Stimulated activated naive CD8-positive, alpha-beta T cell treated with anti-CD3 and anti-CD28 coated beads, Interleukin-15, Interleukin-2, amounts not matched to agents 100 ng/mL and 50 ng/mL, for 24 hours (primary cell): ENCODE measurements around the gene ELOA.
A peak's percentile ranks its signal among the peaks of the same experiment; 100 is the strongest.

Experiments used
- H3K27ac Mint-ChIP-seq: one replicate; pipeline ENCODE4 v1.8.0; 2021; ENCODE audit warnings: mild to moderate bottlenecking, mixed read lengths
- H3K27me3 Mint-ChIP-seq: one replicate; pipeline ENCODE4 v1.8.0; 2021; ENCODE audit warnings: mixed read lengths
- H3K36me3 Mint-ChIP-seq: one replicate; pipeline ENCODE4 v1.8.0; 2021; ENCODE audit warnings: low read depth, mixed read lengths
- H3K4me1 Mint-ChIP-seq: one replicate; pipeline ENCODE4 v1.8.0; 2021; ENCODE audit warnings: low read depth, mixed read lengths
- H3K4me3 Mint-ChIP-seq: one replicate; pipeline ENCODE4 v1.8.0; 2021; ENCODE audit warnings: mild to moderate bottlenecking, mixed read lengths
- H3K9me3 Mint-ChIP-seq: one replicate; pipeline ENCODE4 v1.8.0; 2021; ENCODE audit warnings: mixed read lengths

The ELOA gene, protein sequence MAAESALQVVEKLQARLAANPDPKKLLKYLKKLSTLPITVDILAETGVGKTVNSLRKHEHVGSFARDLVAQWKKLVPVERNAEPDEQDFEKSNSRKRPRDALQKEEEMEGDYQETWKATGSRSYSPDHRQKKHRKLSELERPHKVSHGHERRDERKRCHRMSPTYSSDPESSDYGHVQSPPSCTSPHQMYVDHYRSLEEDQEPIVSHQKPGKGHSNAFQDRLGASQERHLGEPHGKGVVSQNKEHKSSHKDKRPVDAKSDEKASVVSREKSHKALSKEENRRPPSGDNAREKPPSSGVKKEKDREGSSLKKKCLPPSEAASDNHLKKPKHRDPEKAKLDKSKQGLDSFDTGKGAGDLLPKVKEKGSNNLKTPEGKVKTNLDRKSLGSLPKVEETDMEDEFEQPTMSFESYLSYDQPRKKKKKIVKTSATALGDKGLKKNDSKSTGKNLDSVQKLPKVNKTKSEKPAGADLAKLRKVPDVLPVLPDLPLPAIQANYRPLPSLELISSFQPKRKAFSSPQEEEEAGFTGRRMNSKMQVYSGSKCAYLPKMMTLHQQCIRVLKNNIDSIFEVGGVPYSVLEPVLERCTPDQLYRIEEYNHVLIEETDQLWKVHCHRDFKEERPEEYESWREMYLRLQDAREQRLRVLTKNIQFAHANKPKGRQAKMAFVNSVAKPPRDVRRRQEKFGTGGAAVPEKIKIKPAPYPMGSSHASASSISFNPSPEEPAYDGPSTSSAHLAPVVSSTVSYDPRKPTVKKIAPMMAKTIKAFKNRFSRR

GRCh38 chr1:23743287-23744152 is at the start of gene ELOA:
TSS of gene ELOA (plus strand) at chr1:23743471. CDS start at chr1:23743504, 33 bp downstream.
- Mint-ChIP-seq H3K4me3 (peak within 1 kb of the TSS; percentile 89), H3K4me1 (peaks cover 47% of the 10 kb centered on the region), H3K27ac (peak within 1 kb of the TSS; percentile 85), H3K36me3 (peaks cover 28% of the 10 kb centered on the region), H3K27me3 (no peaks in the 10 kb centered on the region), H3K9me3 (no peaks in the 10 kb centered on the region)

DNA sequence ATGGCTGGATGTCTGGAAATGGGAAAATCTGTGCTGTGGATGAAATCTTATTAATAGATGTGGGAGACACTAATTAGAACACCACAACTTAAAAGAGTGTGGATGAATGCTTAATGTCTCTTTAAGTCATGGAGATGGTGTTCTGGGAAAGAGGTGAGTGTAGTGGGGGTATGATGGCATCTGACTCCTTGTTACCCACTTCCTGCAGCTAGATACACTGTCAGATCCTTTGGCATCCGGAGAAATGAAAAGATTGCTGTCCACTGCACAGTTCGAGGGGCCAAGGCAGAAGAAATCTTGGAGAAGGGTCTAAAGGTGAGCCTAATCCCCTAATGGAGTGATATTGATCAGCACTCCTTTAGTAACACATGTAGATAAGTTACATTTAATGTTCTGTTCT is 49.7 kb upstream of the ELOA start:
- Mint-ChIP-seq H3K4me3 (peak overlapping the region; percentile 95), H3K9me3 (no peaks in the 10 kb centered on the region), H3K36me3 (peaks cover 70% of the 10 kb centered on the region), H3K4me1 (peaks cover 64% of the 10 kb centered on the region), H3K27me3 (no peaks in the 10 kb centered on the region), H3K27ac (peak overlapping the region; percentile 98)

DNA sequence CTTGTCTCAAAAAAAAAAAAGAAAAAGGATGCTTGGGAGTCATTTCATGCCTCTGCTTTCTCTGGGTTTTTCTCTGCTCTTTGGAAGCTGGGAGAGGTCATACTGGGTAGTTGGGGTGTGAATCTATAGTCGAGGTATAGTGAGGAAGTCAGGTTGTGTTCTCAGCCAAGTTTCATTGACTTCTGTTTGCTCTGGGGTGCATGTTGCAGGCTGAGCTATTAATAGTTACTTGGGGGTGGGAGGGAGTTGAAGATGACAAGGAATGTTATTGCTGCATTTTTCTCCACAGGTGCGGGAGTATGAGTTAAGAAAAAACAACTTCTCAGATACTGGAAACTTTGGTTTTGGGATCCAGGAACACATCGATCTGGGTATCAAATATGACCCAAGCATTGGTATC is 48.9 kb upstream of the ELOA start:
- H3K36me3 Mint-ChIP-seq, result peaks cover 77% of the 10 kb centered on the region

GRCh38 chr1:23695667-23696066 is 47.6 kb upstream of the ELOA start:
- H3K27me3 Mint-ChIP-seq, result no peaks in the 10 kb centered on the region

More for the DNA sequence above, 48.9 kb upstream of the ELOA start:
- Mint-ChIP-seq H3K4me1 (peaks cover 70% of the 10 kb centered on the region), H3K4me3 (peak overlapping the region; percentile 95), H3K9me3 (no peaks in the 10 kb centered on the region), H3K27me3 (no peaks in the 10 kb centered on the region), H3K27ac (peak overlapping the region; percentile 98)

GRCh38 chr1:23696335-23696989 is 46.8 kb upstream of the ELOA start:
- peak overlapping the region; percentile 95 for H3K4me3 Mint-ChIP-seq
- peak overlapping the region; percentile 75 for H3K27ac Mint-ChIP-seq
- H3K27me3 Mint-ChIP-seq, result no peaks in the 10 kb centered on the region
- no peaks in the 10 kb centered on the region for H3K9me3 Mint-ChIP-seq
- H3K36me3 Mint-ChIP-seq, result peaks cover 98% of the 10 kb centered on the region
- H3K4me1 Mint-ChIP-seq, result peaks cover 77% of the 10 kb centered on the region

More at GRCh38 chr1:23695667-23696066, 47.6 kb upstream of the ELOA start:
- Mint-ChIP-seq H3K36me3 (peaks cover 90% of the 10 kb centered on the region), H3K4me3 (peak overlapping the region; percentile 95), H3K27ac (peak overlapping the region; percentile 75), H3K4me1 (peaks cover 77% of the 10 kb centered on the region), H3K9me3 (no peaks in the 10 kb centered on the region)

GRCh38 chr1:23698466-23698865 is 44.8 kb upstream of the ELOA start:
- Mint-ChIP-seq H3K9me3 (no peaks in the 10 kb centered on the region), H3K4me1 (peaks cover 64% of the 10 kb centered on the region), H3K27me3 (no peaks in the 10 kb centered on the region), H3K36me3 (peaks cover 91% of the 10 kb centered on the region), H3K27ac (peak overlapping the region; percentile 70), H3K4me3 (peak overlapping the region; percentile 95)

DNA sequence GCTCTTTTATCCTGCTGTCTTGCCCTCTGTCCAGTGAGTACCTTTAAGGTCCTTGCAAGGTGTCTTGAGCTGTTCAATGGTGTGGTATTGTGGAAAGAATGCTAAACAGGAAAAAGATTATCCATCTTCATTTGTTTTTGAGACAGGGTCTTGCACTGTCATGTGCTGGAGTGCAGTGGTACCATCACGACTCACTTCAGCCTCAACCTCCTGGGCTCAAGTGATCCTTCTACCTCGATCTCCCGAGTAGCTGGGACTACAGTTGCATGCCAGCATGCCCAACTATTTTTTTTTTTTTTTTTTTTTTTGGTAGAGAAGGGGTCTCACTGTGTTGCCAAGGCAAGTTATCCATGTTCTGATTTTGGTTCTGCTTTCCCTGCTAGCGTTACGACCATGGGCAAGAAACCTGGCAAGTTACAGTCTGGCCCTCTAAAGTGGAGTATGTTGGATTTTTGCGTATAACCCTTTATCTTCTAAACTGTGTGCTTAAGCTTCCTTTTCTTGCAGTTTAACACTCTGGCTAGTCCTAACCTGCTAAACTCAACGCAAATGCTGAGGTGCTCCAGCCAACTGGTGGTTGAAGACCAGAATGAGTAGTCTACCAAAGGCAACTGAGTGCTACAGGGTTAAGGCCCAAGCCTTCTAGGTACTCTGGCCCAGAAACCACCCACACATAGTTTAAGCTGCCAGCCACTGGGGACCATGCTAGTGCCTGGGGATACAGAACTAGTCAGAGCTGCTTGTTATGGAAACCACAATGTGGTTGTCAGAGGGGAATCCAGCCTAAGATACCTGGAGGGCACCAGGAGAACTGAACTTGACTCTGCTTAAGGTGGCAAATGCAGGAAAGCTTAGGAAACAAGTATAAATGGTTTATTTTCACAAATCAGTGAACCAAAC is 43.7 kb upstream of the ELOA start:
- peak overlapping the region; percentile 34 for H3K4me3 Mint-ChIP-seq
- no peaks in the 10 kb centered on the region for H3K27me3 Mint-ChIP-seq
- H3K27ac Mint-ChIP-seq, result peak overlapping the region; percentile 56
- no peaks in the 10 kb centered on the region for H3K9me3 Mint-ChIP-seq
- peaks cover 53% of the 10 kb centered on the region for H3K4me1 Mint-ChIP-seq
- H3K36me3 Mint-ChIP-seq, result peaks cover 80% of the 10 kb centered on the region

DNA sequence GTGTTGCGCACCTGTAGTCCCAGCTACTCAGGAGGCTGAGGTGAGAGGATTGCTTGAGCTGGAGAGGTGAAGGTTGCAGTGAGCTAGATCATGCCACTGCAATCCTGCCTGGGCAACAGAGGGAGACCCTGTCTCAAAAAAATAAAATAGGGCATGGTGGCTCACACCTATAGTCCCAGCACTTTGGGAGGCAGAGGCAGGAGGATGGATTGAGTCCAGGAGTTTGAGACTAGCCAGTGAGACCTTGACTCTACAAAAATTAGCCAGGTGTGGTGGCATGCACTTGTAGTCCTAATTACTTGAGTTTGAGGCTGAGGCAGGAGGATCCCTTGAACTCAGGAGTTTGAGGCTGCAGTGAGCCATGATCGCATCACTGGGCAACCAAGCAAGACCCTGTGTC is 42.0 kb upstream of the ELOA start:
- peaks cover 36% of the 10 kb centered on the region for H3K4me1 Mint-ChIP-seq
- H3K27ac Mint-ChIP-seq, result no peak overlapping the region
- H3K9me3 Mint-ChIP-seq, result no peaks in the 10 kb centered on the region

GRCh38 chr1:23701996-23702395 is 41.3 kb upstream of the ELOA start:
- Mint-ChIP-seq H3K9me3 (no peaks in the 10 kb centered on the region), H3K36me3 (peaks cover 55% of the 10 kb centered on the region), H3K4me1 (peaks cover 29% of the 10 kb centered on the region), H3K4me3 (no peak overlapping the region), H3K27ac (no peak overlapping the region), H3K27me3 (no peaks in the 10 kb centered on the region)

More for the DNA sequence above, 42.0 kb upstream of the ELOA start:
- Mint-ChIP-seq H3K27me3 (no peaks in the 10 kb centered on the region), H3K36me3 (peaks cover 62% of the 10 kb centered on the region), H3K4me3 (no peak overlapping the region)

- Mint-ChIP-seq H3K4me1 (peaks cover under 1% of the 10 kb centered on the region), H3K4me3 (no peak overlapping the region), H3K9me3 (no peaks in the 10 kb centered on the region), H3K27me3 (no peaks in the 10 kb centered on the region), H3K27ac (no peak overlapping the region), H3K36me3 (peaks cover 31% of the 10 kb centered on the region)
Observed at GRCh38 chr1:23704834-23705495, 38.3 kb upstream of the ELOA start.

- Mint-ChIP-seq H3K27ac (no peak overlapping the region), H3K4me3 (no peak overlapping the region), H3K27me3 (no peaks in the 10 kb centered on the region), H3K36me3 (peaks cover 8% of the 10 kb centered on the region), H3K9me3 (no peaks in the 10 kb centered on the region), H3K4me1 (no peaks in the 10 kb centered on the region)
Observed at GRCh38 chr1:23709229-23709628, 34.0 kb upstream of the ELOA start.

DNA sequence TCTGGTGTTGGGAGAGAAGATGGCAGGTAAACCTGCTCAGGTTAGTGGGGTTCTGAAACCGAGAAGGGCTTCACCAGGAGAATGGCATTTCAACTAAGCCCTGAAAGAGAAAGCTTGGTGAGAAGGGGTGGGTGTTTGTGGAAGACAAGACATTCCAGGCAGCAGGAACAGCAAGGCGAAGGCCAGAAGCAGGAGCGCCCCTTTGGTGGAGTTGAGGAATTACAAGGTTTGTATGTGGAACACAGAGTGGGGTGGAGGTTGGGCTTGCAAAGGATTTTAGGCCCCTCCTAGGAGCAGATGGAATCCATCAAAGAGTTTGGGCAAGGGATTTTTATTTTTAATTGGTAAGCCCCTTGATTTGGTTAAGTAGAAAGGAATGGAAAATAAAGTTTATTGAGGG is 24.8 kb upstream of the ELOA start:
- Mint-ChIP-seq H3K27ac (no peak overlapping the region), H3K4me1 (peaks cover 37% of the 10 kb centered on the region), H3K4me3 (no peak overlapping the region), H3K9me3 (no peaks in the 10 kb centered on the region), H3K27me3 (no peaks in the 10 kb centered on the region), H3K36me3 (no peaks in the 10 kb centered on the region)
